CD4-positive, alpha-beta T cell treated with Interferon alpha-2 for 1 hour (primary cell): Measurements from ENCODE around the gene HAUS5.
A peak's percentile ranks its signal among the peaks of the same experiment; 100 is the strongest.

Source experiments
- DNase-seq, 2 donors: peaks; one replicate each; pipeline ENCODE4 v3.0.0-alpha.2; 2020 to 2022

Gene HAUS5

DNA sequence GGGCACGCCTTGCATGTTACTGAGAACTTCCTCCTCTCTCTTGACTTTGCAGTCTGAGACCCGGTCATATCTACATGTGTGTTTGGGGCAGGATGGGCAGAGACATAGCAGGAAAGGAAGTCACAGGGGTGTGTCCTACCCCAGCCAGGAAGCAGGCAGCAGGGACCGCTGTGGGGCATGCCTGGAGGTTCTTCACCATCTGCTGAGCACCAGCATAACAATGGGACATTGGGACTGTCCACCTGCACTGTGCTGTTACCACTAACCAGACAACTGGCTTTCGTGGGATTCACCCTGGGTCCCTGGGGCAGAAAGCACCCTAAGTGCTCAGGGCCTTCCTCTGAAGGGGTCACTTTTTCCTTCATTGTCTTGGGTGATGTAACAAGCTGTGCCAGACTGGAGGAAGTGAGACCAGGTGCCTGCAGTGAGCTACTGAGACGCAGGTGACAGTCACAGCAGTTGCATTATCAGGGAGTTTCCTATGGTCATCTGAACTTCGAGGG is 2.6 kb upstream of the HAUS5 start:
- DNase-seq = peak; percentile 48 to 51

DNA sequence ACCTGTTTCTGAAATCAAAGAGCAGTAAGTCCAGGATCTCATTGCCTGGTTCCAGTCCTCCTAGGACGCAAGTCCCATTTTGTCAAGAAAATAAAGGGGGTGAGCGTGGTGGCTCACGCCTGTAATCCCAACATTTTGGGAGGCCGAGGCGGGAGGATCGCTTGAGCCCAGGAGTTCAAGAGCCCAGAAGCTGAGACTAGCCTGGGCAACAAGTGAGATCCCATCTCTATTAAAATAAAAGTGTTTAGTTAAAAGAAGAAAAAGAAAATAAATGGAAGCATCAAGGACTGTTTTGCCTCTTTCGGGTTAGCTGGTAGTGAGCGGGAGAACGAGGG is 344 bp upstream of the HAUS5 start:
- DNase-seq = no peak

DNA sequence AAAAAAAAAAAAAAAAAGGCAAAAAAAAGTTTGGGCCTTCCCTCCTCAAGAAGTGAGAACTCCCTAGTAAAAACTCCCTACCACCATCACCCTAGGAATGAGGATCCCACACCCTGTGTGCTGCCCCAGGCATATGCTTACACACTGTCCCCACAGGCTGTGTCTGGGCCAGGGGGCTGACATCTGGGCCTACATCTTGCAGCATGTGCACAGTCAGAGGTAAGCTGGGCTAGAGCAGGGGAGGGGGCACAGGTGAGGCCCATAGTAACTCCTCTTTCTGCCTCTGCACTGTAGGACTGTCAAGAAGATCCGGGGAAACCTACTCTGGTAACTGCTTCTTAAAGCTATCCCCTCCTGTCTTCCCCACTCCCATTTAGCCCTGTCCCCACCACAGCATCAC is 1.0 kb downstream of the HAUS5 start:
- no peak for DNase-seq

DNA sequence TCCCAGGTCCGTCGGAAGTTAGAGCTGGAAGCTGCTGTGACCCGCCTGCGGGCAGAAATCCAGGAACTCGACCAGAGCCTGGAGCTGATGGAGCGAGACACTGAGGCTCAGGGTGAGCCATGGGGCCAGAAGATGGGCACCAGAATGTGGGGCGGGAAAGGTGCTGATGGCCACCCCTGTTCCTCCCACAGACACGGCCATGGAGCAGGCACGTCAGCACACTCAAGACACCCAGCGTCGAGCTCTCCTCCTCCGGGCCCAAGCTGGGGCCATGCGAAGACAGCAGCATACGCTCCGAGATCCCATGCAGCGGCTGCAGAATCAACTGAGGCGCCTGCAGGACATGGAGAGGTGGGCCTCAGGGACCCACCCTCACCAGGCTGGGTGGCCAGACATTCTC is 2.5 kb downstream of the HAUS5 start:
- no peak for DNase-seq

DNA sequence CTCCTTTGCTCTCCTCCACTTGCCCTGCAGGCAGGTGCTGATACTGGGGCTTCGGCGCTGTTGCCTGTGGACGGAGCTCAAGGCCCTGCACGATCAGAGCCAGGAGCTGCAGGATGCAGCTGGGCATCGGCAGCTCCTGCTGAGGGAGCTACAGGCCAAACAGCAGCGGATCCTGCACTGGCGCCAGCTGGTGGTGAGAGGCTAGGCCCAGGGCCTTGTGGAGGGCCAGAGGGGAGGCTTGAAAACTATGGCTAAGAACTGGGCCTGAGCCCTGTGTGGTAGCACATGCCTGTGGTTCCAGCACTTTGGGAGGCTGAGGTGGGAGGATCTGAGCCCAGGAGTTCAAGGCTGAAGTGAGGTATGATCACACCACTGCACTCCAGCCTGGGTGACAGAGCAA is 6.3 kb downstream of the HAUS5 start:
- no peak for DNase-seq

DNA sequence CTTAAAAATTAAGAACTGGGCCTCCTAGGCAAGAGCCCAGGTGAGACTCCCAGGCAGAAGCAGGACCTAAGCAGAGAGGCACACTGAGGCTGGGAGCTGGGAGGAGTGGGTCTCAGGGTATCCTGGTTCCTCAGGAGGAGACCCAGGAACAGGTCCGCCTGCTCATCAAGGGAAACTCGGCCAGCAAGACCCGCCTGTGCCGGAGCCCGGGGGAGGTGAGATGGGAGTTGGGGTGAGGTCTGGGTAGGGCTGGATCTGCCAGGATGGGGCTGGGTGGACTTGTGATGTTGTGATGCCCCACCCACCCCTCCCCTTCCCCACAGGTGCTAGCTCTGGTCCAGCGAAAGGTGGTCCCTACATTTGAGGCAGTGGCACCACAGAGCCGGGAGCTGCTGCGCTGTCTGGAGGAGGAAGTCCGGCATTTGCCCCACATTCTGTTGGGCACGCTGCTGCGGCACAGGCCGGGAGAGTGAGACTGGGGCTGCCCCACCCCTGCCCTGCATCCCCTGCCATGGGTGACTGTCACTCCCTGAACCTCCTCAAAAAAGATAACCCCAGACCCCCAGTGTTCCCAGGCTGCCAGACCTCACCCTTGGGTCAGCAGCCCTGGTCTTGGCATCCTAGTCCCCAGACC is 6.9 kb downstream of the HAUS5 start:
- no peak for DNase-seq

DNA sequence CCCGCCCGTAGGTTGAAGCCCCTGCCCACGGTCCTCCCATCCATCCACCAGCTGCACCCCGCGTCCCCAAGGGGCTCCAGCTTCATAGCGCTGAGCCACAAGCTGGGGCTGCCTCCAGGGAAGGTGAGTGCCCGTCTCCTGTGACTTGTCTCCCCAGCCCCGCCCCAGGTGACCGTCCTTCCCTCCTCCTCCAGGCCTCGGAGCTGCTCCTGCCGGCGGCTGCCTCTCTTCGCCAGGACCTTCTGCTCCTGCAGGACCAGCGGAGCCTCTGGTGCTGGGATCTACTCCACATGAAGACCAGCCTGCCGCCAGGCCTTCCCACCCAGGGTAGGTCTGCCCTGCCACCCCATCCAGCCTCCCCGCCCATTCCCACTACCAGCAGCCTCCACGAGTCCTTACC is 7.5 kb downstream of the HAUS5 start:
- DNase-seq = no peak

DNA sequence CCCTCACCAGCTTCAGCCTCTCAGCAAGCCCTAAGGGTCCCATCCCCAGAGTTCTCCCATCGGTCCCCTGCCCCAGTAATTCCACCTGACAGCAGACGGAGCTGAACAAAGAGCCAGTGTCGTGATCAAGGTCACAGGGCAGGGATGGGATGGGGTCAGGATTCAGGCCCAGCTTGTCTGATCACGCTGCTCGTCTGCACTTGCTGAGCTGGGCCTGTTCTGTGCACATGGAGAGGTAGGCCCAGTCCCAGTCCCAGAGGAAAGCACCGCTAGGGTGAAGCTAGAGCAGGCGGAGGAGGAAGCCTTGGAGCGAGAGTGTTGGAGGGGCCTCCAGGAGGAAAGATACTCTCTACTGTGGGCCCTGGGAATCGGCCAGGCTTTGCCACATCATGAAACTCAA is 9.2 kb downstream of the HAUS5 start:
- no peak for DNase-seq

DNA sequence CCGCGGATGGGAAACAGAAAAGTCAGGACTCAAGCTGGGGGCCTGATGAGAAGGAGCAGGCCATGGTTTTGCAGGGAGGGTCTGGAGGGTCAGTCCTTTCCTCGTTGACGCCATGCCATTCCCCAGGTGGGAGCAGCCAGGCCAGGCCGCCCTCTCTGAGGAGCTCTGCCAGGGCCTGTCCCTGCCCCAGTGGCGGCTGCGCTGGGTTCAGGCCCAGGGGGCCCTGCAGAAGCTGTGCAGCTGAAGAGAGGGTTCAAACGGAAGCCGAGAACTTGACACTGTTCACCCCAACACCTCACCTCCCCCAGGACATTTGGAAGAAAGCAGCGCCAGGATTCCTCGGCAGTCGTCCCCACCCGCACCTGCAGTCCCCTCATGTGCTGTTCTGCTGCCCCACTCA is 10.2 kb downstream of the HAUS5 start:
- no peak for DNase-seq

DNA sequence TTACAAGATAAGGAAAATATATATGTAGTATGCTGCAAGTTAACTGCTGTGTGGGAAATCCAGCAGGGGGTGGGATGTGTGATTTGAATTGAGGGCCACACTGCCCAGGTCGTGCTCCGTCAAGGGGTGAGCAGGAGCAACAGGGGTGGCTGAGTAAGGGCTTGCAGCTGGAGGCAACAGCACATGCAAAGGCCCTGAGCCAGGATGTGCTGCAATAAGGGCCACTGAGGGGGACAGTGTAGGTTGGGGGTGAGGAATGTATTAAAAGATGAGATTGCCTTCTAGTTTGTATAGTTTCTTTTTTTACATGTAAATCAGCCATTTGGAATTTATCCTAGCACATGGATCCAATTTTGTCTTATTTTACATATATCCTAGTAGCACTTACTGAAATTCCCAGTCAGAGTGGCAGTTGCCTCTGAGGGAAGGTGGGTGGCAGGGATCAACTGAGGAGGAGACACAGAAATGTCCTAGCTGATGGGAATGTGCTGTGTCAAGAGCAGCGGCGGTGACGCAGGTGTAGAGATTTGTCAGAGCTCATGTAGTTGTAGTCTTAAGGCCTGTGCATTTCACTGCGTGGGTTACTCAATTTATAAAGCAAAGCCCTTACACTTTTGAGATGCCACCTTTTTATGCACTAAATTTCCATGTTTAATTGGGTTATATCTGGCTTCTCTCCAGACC is 10.9 kb downstream of the HAUS5 start:
- no peak for DNase-seq

DNA sequence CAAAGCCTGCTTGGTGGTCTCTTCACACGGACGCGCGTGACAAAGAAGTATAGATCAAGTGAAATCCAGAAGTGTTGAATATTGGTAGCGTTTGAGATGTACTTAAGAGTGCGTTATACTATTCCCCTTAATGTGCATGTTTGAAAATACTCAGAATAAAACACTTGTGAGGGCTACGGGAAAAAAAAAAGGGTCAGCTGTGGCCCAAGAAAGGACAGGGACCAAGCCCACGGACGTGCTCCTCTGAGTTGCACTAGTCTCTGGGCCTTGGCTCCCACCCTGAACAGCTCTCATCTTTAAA is 15.7 kb downstream of the HAUS5 start:
- DNase-seq = no peak

DNA sequence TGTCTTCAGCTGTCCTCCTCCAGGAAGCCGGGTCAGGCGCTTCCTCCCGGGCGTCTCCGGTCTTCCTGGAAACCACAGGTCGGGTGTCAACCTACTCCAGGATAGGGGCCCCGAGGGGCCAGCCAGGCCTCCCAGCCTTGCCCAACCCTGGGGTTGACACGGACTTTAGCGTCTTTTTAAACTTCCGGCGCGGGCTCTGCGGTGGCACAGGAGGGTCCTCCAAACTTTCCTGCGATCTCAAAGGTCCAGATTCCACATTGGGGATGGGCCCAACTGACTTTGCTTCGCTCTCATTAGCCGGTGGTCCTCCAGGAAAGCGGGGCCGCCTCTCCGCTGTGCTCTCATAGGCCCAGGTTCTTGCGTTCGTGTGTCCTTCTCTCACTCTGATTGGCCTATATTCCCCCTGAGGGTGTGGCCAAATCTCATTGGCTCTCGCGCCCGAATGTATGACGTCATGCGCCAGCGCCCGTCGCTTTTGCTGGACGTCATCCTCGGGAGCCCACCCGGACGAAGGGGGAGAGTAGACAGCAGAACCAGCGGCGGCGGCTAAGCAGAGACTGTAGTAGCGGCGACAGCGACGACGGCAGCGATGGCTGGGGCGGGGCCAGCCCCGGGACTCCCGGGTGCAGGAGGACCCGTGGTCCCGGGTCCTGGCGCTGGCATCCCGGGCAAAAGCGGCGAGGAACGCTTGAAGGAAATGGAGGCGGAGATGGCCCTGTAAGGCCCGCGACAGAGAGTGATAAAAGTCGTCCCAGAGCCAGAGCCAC is 16.2 kb downstream of the HAUS5 start, which contains the start of gene RBM42:
TSS of gene RBM42 (plus strand) at position 472 of the 767 bp plus-strand sequence. CDS start at position 590, 118 bp downstream.
- DNase-seq = peak; percentile 97 to 99

DNA sequence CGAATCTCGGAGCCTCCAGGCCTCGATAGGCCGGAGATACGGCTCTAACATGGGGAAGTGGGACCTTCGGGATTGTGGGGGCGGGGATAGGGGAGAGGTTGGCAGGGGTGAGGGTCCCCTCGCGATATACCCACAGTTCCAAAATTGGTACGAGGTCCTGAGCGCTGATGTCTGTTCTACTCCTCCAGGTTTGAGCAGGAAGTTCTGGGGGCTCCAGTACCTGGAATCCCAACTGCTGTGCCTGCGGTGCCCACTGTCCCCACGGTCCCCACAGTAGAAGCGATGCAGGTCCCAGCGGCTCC is 16.7 kb downstream of the HAUS5 start:
- no peak for DNase-seq

DNA sequence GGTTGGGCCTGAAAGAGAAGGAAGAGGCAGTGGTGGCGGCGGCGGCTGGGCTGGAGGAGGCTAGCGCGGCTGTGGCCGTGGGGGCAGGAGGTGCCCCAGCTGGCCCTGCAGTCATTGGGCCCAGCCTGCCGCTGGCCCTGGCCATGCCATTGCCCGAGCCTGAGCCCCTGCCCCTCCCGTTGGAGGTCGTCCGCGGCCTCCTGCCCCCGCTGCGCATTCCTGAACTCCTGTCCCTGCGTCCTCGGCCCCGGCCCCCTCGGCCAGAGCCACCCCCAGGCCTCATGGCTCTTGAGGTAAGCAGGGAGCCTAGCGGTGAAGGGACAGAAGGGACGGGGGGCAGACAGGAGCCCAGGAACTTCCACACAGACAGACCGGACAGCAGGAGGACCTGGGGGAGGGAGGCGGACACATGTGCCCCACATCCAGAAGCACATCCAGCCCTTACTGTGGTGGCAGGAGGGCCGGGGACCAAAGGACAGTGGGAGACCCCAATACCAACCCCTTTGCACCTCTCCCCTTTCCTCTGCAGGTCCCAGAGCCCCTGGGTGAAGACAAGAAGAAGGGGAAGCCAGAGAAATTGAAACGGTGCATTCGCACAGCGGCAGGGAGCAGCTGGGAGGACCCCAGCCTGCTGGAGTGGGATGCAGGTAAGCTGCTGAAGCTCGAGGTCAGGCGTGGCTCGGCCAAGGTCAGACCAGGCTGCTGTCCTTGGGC is 21.3 kb downstream of the HAUS5 start:
- DNase-seq = no peak

DNA sequence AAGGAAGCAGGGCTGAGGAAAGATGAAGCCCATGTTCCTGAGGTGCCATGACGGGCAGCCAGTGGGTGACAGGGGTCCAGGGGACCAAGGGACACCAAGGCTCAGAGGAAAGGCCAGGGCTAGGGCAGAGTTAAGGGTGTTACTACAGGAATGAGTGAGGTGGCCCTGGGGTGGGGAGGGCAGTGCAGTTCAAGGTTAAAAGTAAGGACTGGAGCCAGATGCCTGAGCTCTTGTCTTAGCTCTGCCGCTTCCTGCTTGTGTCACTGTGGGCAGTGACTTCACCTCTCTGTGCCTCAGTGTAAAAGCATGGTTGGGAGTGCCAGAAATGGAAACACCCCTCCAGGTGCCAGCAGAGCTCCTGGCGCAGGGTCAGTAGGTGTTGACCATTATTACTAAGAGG is 24.1 kb downstream of the HAUS5 start:
- no peak for DNase-seq

DNA sequence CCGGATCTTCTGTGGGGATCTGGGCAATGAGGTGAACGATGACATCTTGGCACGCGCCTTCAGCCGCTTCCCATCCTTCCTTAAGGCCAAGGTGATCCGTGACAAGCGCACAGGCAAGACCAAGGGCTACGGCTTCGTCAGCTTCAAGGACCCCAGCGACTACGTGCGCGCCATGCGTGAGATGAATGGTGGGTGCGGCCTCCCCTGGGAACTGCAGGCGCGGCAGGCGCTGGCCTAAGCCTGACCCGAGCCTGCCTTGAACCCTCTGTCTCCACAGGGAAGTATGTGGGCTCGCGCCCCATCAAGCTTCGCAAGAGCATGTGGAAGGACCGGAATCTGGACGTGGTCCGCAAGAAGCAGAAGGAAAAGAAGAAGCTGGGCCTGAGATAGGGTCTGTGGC is 24.6 kb downstream of the HAUS5 start:
- DNase-seq = no peak

DNA sequence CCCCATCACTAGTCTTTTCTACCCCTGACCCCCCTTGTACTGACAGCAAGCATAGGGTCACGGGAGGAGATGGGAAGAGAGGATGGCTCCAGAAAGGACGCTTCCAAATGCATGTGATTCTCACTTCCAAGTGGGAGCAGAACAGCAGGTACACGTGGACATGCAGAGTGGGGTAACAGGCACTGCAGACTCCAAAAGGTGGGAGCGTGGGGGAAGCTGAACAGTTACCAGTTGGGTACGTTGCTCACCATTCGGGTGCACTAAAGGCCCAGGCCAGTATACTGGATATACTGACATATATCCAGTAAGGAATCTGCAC is 26.7 kb downstream of the HAUS5 start:
- no peak for DNase-seq

DNA sequence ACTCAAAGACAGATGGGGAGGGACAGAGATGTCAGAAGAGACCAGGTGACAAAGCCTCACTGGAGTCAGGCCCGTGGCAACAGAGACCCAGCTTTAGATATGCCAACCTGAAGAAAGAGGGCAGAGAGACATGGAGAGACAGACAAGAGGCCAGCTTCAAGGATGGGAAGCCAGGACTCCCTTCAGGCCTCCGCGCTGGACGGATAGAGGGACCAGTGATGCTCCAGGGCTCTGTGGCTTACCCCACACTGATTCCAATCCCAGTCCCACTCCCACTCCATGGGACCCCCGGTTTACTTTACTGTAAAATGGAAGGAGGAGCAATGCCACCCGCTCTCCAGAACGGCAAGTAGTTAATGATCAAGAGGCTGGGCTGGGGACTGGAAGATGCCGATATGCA is 27.3 kb downstream of the HAUS5 start:
- no peak for DNase-seq

DNA sequence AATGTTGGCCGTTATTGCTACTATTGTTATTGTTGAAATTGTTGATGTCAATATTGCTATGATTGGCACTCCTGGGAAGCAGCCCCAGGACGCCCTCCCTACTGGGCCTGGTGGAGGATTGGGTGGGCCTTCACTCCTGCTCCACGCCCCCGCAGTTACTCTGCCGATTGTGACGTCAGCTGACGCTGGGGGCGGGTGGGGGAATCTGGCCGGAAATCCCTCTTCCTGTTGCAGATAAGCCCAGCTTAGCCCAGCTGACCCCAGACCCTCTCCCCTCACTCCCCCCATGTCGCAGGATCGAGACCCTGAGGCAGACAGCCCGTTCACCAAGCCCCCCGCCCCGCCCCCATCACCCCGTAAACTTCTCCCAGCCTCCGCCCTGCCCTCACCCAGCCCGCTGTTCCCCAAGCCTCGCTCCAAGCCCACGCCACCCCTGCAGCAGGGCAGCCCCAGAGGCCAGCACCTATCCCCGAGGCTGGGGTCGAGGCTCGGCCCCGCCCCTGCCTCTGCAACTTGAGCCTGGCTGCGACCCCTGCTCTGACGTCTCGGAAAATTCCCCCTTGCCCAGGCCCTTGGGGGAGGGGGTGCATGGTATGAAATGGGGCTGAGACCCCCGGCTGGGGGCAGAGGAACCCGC is 29.1 kb downstream of the HAUS5 start, which contains the start of gene ETV2:
TSS of gene ETV2 (plus strand) at position 231 of the 637 bp plus-strand sequence. CDS start 716 bp downstream, outside the sequence.
- peak; percentile 46 to 65 for DNase-seq

DNA sequence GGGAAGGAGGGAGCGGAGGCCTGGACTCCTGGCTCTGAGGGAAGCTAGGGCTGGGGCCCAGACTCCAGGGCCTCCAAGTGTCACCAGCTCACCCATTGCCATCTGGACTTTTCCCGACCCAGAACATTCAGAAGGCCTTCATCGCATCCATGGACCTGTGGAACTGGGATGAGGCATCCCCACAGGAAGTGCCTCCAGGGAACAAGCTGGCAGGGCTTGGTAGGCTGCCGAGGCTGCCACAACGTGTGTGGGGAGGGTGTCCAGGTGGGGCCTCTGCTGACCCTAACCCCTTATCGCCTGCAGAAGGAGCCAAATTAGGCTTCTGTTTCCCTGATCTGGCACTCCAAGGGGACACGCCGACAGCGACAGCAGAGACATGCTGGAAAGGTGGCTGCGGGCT is 29.8 kb downstream of the HAUS5 start:
- DNase-seq = no peak

DNA sequence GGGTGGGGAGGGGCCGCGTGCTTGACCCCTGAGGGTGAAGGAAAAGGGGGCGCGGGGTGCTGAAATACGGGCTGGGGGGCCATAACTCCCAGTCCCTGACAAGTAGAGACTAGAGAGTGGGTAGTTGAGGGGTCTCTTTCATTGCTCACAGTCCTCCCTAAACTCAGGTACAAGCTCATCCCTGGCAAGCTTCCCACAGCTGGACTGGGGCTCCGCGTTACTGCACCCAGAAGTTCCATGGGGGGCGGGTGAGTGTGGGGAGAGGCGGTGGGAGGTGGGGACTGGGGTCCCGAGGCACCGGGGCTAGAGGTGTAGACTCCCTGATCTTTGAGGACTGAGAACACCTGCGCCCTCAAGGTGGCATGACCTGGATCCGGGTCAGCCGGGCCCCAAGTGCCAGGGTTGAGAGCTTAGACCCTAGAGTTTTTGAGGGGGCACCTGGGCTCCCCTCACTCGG is 30.3 kb downstream of the HAUS5 start:
- DNase-seq = no peak

DNA sequence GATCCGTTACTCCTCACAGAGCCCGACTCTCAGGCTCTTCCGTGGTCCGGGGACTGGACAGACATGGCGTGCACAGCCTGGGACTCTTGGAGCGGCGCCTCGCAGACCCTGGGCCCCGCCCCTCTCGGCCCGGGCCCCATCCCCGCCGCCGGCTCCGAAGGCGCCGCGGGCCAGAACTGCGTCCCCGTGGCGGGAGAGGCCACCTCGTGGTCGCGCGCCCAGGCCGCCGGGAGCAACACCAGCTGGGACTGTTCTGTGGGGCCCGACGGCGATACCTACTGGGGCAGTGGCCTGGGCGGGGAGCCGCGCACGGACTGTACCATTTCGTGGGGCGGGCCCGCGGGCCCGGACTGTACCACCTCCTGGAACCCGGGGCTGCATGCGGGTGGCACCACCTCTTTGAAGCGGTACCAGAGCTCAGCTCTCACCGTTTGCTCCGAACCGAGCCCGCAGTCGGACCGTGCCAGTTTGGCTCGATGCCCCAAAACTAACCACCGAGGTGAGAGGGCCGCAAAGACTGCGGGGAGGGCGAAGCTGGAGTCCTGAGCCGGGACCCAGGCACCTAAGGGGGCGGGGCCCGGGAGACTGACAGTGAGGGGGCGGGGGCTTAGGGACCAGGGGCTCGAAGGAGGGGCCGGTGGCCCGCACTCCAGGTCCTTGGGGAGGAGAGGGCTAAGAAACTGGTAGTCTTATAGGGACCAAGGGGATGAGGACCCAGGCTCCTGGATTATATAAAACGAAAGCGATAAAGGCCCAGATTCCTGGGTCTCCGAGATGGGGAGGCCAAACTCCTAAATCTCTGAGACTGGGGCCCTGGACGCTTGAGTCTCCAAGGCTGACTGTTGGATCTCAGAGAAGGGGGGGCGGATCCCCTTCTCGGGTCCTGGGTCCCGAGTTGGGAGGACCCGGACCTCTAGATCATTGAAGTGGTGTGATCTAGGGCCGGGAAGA is 31.0 kb downstream of the HAUS5 start:
- DNase-seq = peak; percentile 78 to 87
